Upper lobe of left lung (tissue), 4 donors: ENCODE measurements around the gene BEX3.

Experiments
- EP300 ChIP-seq, 4 donors: sonication (generic); formaldehyde crosslinking; IDR thresholded peaks; one replicate each; pipeline ENCODE4 v1.5.1; 2017; ENCODE audit warnings: antibody characterized with exemption in 4 of 4, control low read depth in 2 of 4
- POLR2A ChIP-seq, 4 donors: fragments of 450-650 bp; IDR thresholded peaks; one replicate each; pipeline ENCODE4 v1.5.1; 2016 to 2017; ENCODE audit warnings: antibody characterized with exemption in 4 of 4, mild to moderate bottlenecking in 2 of 4
- POLR2AphosphoS5 ChIP-seq, 2 donors: sonication (generic); formaldehyde crosslinking; IDR thresholded peaks; one replicate each; pipeline ENCODE4 v1.5.1; 2017; ENCODE audit warnings: antibody characterized with exemption in 2 of 2
- TF ChIP-seq, protein P1 (sequence below), 6 experiments: fragments of 450-650 bp in 4 of 6; fragments of 200-600 bp in 2 of 6; sonication (generic) in 2 of 6; IDR thresholded peaks; one replicate each; pipeline ENCODE4 v1.5.1; 2016 to 2019; ENCODE audit warnings: antibody characterized with exemption in 6 of 6

DNA sequence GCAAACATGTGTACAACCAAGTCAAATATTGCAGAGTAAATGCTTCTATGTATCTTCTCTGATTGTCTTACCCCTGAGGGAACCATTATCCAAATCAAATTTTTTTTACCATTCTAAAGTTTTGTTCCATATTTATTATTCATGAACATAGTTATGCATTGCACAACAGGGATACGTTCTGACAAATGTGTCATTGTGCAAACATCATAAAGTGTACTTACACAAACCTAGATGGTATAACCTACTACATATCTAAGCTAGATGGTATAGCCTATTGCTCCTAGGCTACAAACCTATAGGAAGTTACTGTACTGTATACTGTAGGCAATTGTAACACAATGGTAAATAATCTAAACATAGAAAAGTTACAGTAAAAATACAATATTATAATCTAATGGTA lies 23.4 kb downstream of the BEX3 start:
- TF ChIP-seq, protein P1, sequence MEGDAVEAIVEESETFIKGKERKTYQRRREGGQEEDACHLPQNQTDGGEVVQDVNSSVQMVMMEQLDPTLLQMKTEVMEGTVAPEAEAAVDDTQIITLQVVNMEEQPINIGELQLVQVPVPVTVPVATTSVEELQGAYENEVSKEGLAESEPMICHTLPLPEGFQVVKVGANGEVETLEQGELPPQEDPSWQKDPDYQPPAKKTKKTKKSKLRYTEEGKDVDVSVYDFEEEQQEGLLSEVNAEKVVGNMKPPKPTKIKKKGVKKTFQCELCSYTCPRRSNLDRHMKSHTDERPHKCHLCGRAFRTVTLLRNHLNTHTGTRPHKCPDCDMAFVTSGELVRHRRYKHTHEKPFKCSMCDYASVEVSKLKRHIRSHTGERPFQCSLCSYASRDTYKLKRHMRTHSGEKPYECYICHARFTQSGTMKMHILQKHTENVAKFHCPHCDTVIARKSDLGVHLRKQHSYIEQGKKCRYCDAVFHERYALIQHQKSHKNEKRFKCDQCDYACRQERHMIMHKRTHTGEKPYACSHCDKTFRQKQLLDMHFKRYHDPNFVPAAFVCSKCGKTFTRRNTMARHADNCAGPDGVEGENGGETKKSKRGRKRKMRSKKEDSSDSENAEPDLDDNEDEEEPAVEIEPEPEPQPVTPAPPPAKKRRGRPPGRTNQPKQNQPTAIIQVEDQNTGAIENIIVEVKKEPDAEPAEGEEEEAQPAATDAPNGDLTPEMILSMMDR (IDR thresholded peaks at IDR 0.05), result no peak
- TF ChIP-seq POLR2A (IDR thresholded peaks at IDR 0.05) (no peak), POLR2AphosphoS5 (IDR thresholded peaks at IDR 0.05) (no peak), EP300 (IDR thresholded peaks at IDR 0.05) (no peak)
